Activated naive CD8-positive, alpha-beta T cell treated with anti-CD3 and anti-CD28 coated beads, Interleukin-2, amount 10 ng/mL, durations not matched to agents 7 days and 5 days (primary cell): ENCODE results near the gene EXD3. TPM values are rescaled to one million over a fixed set of nuclear protein-coding genes. Genes with fewer than 3 reads are reported as not detected.
"Not testable (repeated sequence)": the region's sequence is repeated elsewhere in the genome, so short reads cannot be mapped to it uniquely, and the experiment has no call there.

Experiments
- ATAC-seq: fragments of 150-1000 bp; cut with Tn5 transposase; one replicate; pipeline ENCODE4 v1.10.0; 2021; ENCODE audit warnings: low read depth, moderate library complexity
- POLR2A ChIA-PET: fragments of 350-600 bp; sonication (Branson Sonifier 250); formaldehyde crosslinking; loops from one replicate; lab custom pipeline; 2021; ENCODE audit warnings: antibody characterized with exemption; lab: Charles Lee
- DNase-seq: peaks from one replicate; pipeline ENCODE4 v3.0.0; 2021
- H3K27ac Mint-ChIP-seq: one replicate; pipeline ENCODE4 v1.8.0; 2022; ENCODE audit warnings: mild to moderate bottlenecking, mixed read lengths
- H3K27me3 Mint-ChIP-seq: one replicate; pipeline ENCODE4 v1.8.0; 2022; ENCODE audit warnings: mild to moderate bottlenecking, moderate library complexity, mixed read lengths
- H3K36me3 Mint-ChIP-seq: one replicate; pipeline ENCODE4 v1.8.0; 2021; ENCODE audit warnings: mild to moderate bottlenecking, mixed read lengths
- H3K4me1 Mint-ChIP-seq: one replicate; pipeline ENCODE4 v1.8.0; 2021; ENCODE audit warnings: mixed read lengths
- H3K4me3 Mint-ChIP-seq: one replicate; pipeline ENCODE4 v1.8.0; 2022; ENCODE audit warnings: mild to moderate bottlenecking, moderate library complexity, mixed read lengths
- H3K9me3 Mint-ChIP-seq: one replicate; pipeline ENCODE4 v1.8.0; 2021; ENCODE audit warnings: mixed read lengths
- total RNA-seq, 2 experiments: library from RNA; stranded (reverse); gene quantifications; one replicate each; pipeline ENCODE4 v1.2.3, GENCODE V29; 2021

EXD3 gene
- total RNA-seq, 2 experiments from 2014 or later = 23.4 to 24.7 TPM

GRCh38 chr9:137411645-137412380, 11.1 kb downstream of the EXD3 start:
- Mint-ChIP-seq H3K27ac (no peak overlapping the region), H3K9me3 (no peaks in the 10 kb centered on the region), H3K36me3 (peaks cover 2% of the 10 kb centered on the region), H3K27me3 (no peaks in the 10 kb centered on the region), H3K4me1 (peaks cover 11% of the 10 kb centered on the region), H3K4me3 (peak overlapping the region; percentile 45)
- peak; percentile 60 for DNase-seq
- POLR2A ChIA-PET = interaction anchor here (0.9 to 1.8 kb wide), 2 partner anchors 11 to 110 kb away, joined by 3 to 6 read pairs; partner anchors contain the start of genes EXD3, NOXA1 and NRARP
- ATAC-seq = peak; percentile 19

- DNase-seq (no peak), ATAC-seq (no peak)
- Mint-ChIP-seq H3K4me1 (peaks cover 11% of the 10 kb centered on the region), H3K27ac (no peak overlapping the region), H3K36me3 (peaks cover 2% of the 10 kb centered on the region), H3K4me3 (peak overlapping the region; percentile 45), H3K9me3 (no peaks in the 10 kb centered on the region), H3K27me3 (no peaks in the 10 kb centered on the region)
- POLR2A ChIA-PET = interaction anchor here (0.5 kb wide), 1 partner anchor 150 kb away, joined by 5 read pairs; no protein-coding TSS in a partner anchor
Observed at GRCh38 chr9:137411260-137411644, 11.7 kb downstream of the EXD3 start.

- POLR2A ChIA-PET = interaction anchor here (0.5 kb wide), 1 partner anchor 150 kb away, joined by 5 read pairs; no protein-coding TSS in a partner anchor
- Mint-ChIP-seq H3K4me1 (peaks cover 11% of the 10 kb centered on the region), H3K4me3 (no peak overlapping the region), H3K36me3 (peaks cover 2% of the 10 kb centered on the region), H3K27me3 (peaks cover 3% of the 10 kb centered on the region), H3K27ac (no peak overlapping the region), H3K9me3 (no peaks in the 10 kb centered on the region)
- ATAC-seq (no peak), DNase-seq (no peak)
Observed at GRCh38 chr9:137410891-137411249, 12.1 kb downstream of the EXD3 start.

GRCh38 chr9:137410236-137410890, 12.6 kb downstream of the EXD3 start:
- not testable (repeated sequence) for ATAC-seq, H3K27me3 Mint-ChIP-seq, DNase-seq, H3K27ac Mint-ChIP-seq, H3K4me3 Mint-ChIP-seq, H3K9me3 Mint-ChIP-seq, H3K36me3 Mint-ChIP-seq
- peaks cover 11% of the 10 kb centered on the region for H3K4me1 Mint-ChIP-seq
- POLR2A ChIA-PET = interaction anchor here (0.9 kb wide), 1 partner anchor 12 kb away, joined by 5 read pairs; the partner anchor contains the start of genes EXD3 and NOXA1

GRCh38 chr9:137409515-137409914, 13.4 kb downstream of the EXD3 start:
- Mint-ChIP-seq H3K27me3 (peaks cover 3% of the 10 kb centered on the region), H3K4me1 (peaks cover 10% of the 10 kb centered on the region), H3K27ac (no peak overlapping the region), H3K36me3 (peaks cover under 1% of the 10 kb centered on the region), H3K9me3 (no peaks in the 10 kb centered on the region), H3K4me3 (no peak overlapping the region)
- POLR2A ChIA-PET = interaction anchor here (0.9 kb wide), 1 partner anchor 13 kb away, joined by 5 read pairs; the partner anchor contains the start of genes EXD3 and NOXA1
- no peak for DNase-seq
- no peak for ATAC-seq

GRCh38 chr9:137408651-137409405, 14.1 kb downstream of the EXD3 start:
- Mint-ChIP-seq H3K9me3 (no peaks in the 10 kb centered on the region), H3K4me1 (peaks cover 6% of the 10 kb centered on the region), H3K36me3 (no peaks in the 10 kb centered on the region), H3K4me3 (no peak overlapping the region), H3K27me3 (peaks cover 3% of the 10 kb centered on the region), H3K27ac (no peak overlapping the region)
- POLR2A ChIA-PET = interaction anchor here (0.9 kb wide), 1 partner anchor 14 kb away, joined by 5 read pairs; the partner anchor contains the start of genes EXD3 and NOXA1
- ATAC-seq (no peak), DNase-seq (no peak)

- Mint-ChIP-seq H3K27me3 (peaks cover 3% of the 10 kb centered on the region), H3K4me3 (no peak overlapping the region), H3K9me3 (no peaks in the 10 kb centered on the region), H3K4me1 (peaks cover 3% of the 10 kb centered on the region), H3K27ac (no peak overlapping the region), H3K36me3 (no peaks in the 10 kb centered on the region)
- POLR2A ChIA-PET = no interaction called here
- ATAC-seq = no peak
- no peak for DNase-seq
Observed at GRCh38 chr9:137407590-137408300, 15.2 kb downstream of the EXD3 start.

- peaks cover 3% of the 10 kb centered on the region for H3K27me3 Mint-ChIP-seq
Observed at GRCh38 chr9:137406876-137407589, 15.9 kb downstream of the EXD3 start.

GRCh38 chr9:137406085-137406760, 16.7 kb downstream of the EXD3 start:
- Mint-ChIP-seq H3K4me1 (peaks cover 3% of the 10 kb centered on the region), H3K4me3 (no peak overlapping the region), H3K36me3 (peaks cover 8% of the 10 kb centered on the region), H3K27me3 (peaks cover 3% of the 10 kb centered on the region), H3K27ac (no peak overlapping the region), H3K9me3 (no peaks in the 10 kb centered on the region)
- ATAC-seq (no peak), DNase-seq (no peak)
- POLR2A ChIA-PET = no interaction called here

More at GRCh38 chr9:137406876-137407589, 15.9 kb downstream of the EXD3 start:
- DNase-seq (peak; percentile 86), ATAC-seq (peak; percentile 89)
- POLR2A ChIA-PET = no interaction called here
- Mint-ChIP-seq H3K4me1 (peaks cover 4% of the 10 kb centered on the region), H3K36me3 (peaks cover 6% of the 10 kb centered on the region), H3K9me3 (no peaks in the 10 kb centered on the region), H3K4me3 (no peak overlapping the region), H3K27ac (no peak overlapping the region)

GRCh38 chr9:137405677-137406081, 17.3 kb downstream of the EXD3 start:
- H3K36me3 Mint-ChIP-seq = peaks cover 8% of the 10 kb centered on the region
- POLR2A ChIA-PET = no interaction called here
- H3K27me3 Mint-ChIP-seq = peaks cover 3% of the 10 kb centered on the region
- no peak overlapping the region for H3K27ac Mint-ChIP-seq
- H3K4me3 Mint-ChIP-seq = no peak overlapping the region
- DNase-seq = no peak
- ATAC-seq = no peak
- no peaks in the 10 kb centered on the region for H3K9me3 Mint-ChIP-seq
- H3K4me1 Mint-ChIP-seq = peaks cover 3% of the 10 kb centered on the region

- no peak overlapping the region for H3K4me3 Mint-ChIP-seq
- POLR2A ChIA-PET = no interaction called here
- H3K36me3 Mint-ChIP-seq = peaks cover 8% of the 10 kb centered on the region
- no peaks in the 10 kb centered on the region for H3K9me3 Mint-ChIP-seq
- peaks cover 3% of the 10 kb centered on the region for H3K27me3 Mint-ChIP-seq
- DNase-seq = no peak
- no peak for ATAC-seq
- H3K27ac Mint-ChIP-seq = no peak overlapping the region
- peaks cover 2% of the 10 kb centered on the region for H3K4me1 Mint-ChIP-seq
Observed at GRCh38 chr9:137404961-137405567, 17.9 kb downstream of the EXD3 start.
